Hepatocyte (in vitro differentiated cells): Measurements from ENCODE around the gene AAR2. TPM values are rescaled to one million over a fixed set of nuclear protein-coding genes. Genes with fewer than 3 reads are reported as not detected.

Experiments used
- DNase-seq: peaks from one replicate; pipeline ENCODE4 v3.0.0-alpha.2; 2016; ENCODE audit warnings: low spot score
- H2AFZ ChIP-seq: fragments of 200-600 bp; sonication (generic); 2 replicates; pipeline ENCODE4 v1.6.0; 2016; ENCODE audit warnings: antibody characterized with exemption, mild to moderate bottlenecking
- H3K27ac ChIP-seq: fragments of 200-600 bp; sonication (generic); 2 replicates; pipeline ENCODE4 v1.5.1; 2016; ENCODE audit warnings: mild to moderate bottlenecking
- H3K27me3 ChIP-seq: fragments of 200-600 bp; sonication (generic); 2 replicates; pipeline ENCODE4 v1.6.1; 2016
- H3K36me3 ChIP-seq: fragments of 200-600 bp; sonication (generic); replicated peaks from 2 replicates; pipeline ENCODE4 v1.5.1; 2016; ENCODE audit warnings: low read depth; ENCODE audit not compliant: insufficient read depth
- H3K4me1 ChIP-seq: fragments of 200-600 bp; sonication (generic); 2 replicates; pipeline ENCODE4 v1.5.1; 2016; ENCODE audit warnings: mild to moderate bottlenecking, moderate library complexity; ENCODE audit not compliant: insufficient read depth
- H3K4me2 ChIP-seq: fragments of 200-600 bp; sonication (generic); 2 replicates; pipeline ENCODE4 v1.6.0; 2016
- H3K4me3 ChIP-seq: fragments of 200-600 bp; sonication (generic); 2 replicates; pipeline ENCODE4 v1.5.1; 2016; ENCODE audit warnings: mild to moderate bottlenecking
- H3K79me2 ChIP-seq: fragments of 200-600 bp; sonication (generic); 2 replicates; pipeline ENCODE4 v1.6.0; 2017; ENCODE audit warnings: mild to moderate bottlenecking
- H3K9me2 ChIP-seq: fragments of 200-600 bp; sonication (generic); replicated peaks from 2 replicates; pipeline ENCODE4 v1.6.0; 2017; ENCODE audit warnings: mild to moderate bottlenecking; ENCODE audit not compliant: insufficient read depth
- H3K9me3 ChIP-seq: fragments of 200-600 bp; sonication (generic); 2 replicates; pipeline ENCODE4 v1.5.1; 2016; ENCODE audit warnings: low read depth, mild to moderate bottlenecking
- H4K20me1 ChIP-seq: fragments of 200-600 bp; sonication (generic); 2 replicates; pipeline ENCODE4 v1.6.0; 2016; ENCODE audit warnings: mild to moderate bottlenecking; ENCODE audit not compliant: insufficient read depth, poor library complexity, severe bottlenecking
- CTCF ChIP-seq: fragments of 200-600 bp; sonication (generic); IDR thresholded peaks from 2 replicates; pipeline ENCODE4 v1.5.1; 2016; ENCODE audit warnings: antibody characterized with exemption, mild to moderate bottlenecking; ENCODE audit not compliant: poor library complexity
- EZH2 ChIP-seq: fragments of 200-600 bp; sonication (generic); IDR thresholded peaks from 2 replicates; pipeline ENCODE4 v1.6.1; 2016; ENCODE audit warnings: antibody characterized with exemption, mild to moderate bottlenecking, borderline replicate concordance
- EZH2phosphoT487 ChIP-seq: fragments of 200-600 bp; sonication (generic); IDR thresholded peaks from one replicate; pipeline ENCODE4 v1.6.1; 2018; ENCODE audit warnings: antibody characterized with exemption, mild to moderate bottlenecking, low read depth, moderate library complexity; ENCODE audit not compliant: unreplicated experiment, severe bottlenecking
- WGBS: methylation state at CpG from one replicate; pipeline ENCODE4 v1.1.6; 2016; ENCODE audit warnings: low lambda C conversion rate; ENCODE audit errors: missing lambda C conversion rate; 5-methylcytosine and 5-hydroxymethylcytosine counted together
- polyA plus RNA-seq: library from polyadenylated mRNA; unstranded; fragments of >200 nt; fragmentation: Nextera tagmentation; extraction: Ambion mirVana; gene quantifications from 2 replicates; pipeline ENCODE4 v1.2.1, GENCODE V29; 2016
- total RNA-seq: library from RNA; depleted of rRNA; stranded (reverse); fragments of >200 nt; gene quantifications from 2 replicates; pipeline ENCODE4 v1.2.3, GENCODE V29; 2014

AAR2 gene
- total and polyA plus RNA-seq, 2 experiments from 2014 or later, result 26.7 to 36.7 TPM

- H3K9me3 ChIP-seq, result no peaks in the 10 kb centered on the region
- no peak for DNase-seq
- TF ChIP-seq EZH2phosphoT487 (no peak), EZH2 (no peak), CTCF (no peak)
- H3K4me2 ChIP-seq, result no peak overlapping the region
- no peak overlapping the region for H2AFZ ChIP-seq
- H3K79me2 ChIP-seq, result no peaks in the 10 kb centered on the region
- H3K27ac ChIP-seq, result no peak overlapping the region
- no peaks in the 10 kb centered on the region for H3K4me1 ChIP-seq
- WGBS, result 89% methylated on average over 2 of the region's 2 CpGs
- H3K36me3 ChIP-seq, result no peaks in the 10 kb centered on the region
- no peaks in the 10 kb centered on the region for H3K27me3 ChIP-seq
- no peak overlapping the region for H3K4me3 ChIP-seq
- no peaks in the 10 kb centered on the region for H3K9me2 ChIP-seq
- H4K20me1 ChIP-seq, result no peaks in the 10 kb centered on the region
Observed at GRCh38 chr20:36197271-36197670, 39.0 kb upstream of the AAR2 start.

DNA sequence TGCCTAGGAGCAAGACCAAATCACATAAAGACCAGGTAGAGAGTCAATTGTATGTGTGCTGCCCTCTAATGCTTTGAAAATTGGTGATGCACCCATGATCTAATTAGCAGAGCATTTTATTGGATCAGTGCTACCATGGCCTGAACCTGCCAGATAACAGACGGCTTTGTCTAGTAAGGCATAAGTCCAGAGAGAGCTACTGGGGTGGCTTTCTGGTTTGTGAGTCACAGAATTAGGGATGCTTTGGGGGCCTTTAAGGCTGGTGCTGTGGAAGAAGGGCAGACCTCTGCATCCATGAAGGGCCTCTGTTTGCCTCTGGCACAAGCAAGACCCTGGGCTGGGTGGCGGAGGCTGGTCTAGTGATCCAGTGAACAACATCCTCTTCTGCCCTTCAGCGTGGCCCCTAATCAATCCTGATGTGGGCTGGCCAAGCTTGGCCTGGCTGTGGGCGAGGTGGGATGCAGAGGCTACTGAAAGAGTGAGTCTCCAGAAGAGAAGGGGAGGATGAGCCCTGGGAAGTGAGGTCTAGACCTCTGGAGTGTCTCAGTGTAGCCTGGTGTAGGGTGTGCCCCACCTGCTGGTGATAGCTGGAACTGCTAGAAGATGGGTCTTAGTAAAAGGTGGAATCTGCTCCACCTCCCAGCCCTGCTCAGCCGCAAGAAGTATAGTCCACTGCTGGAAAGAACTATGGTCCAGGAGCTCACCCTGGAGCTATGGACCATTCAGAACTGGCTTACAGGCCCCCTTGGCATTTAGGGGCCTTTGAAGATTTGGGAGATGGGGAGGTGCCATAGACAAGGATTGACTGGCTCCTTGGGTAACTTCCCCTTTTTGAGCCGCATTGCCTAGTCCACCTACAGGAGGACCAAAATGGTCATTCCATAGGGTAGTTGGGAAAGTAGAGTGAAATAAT, 36.7 kb upstream of the AAR2 start:
- TF ChIP-seq CTCF (peak; percentile 81), EZH2 (no peak), EZH2phosphoT487 (no peak)
- H3K4me1 ChIP-seq, result no peaks in the 10 kb centered on the region
- no peaks in the 10 kb centered on the region for H3K36me3 ChIP-seq
- H3K4me3 ChIP-seq, result no peak overlapping the region
- 61% methylated on average over 6 of the region's 6 CpGs for WGBS
- no peak overlapping the region for H2AFZ ChIP-seq
- no peaks in the 10 kb centered on the region for H4K20me1 ChIP-seq
- H3K27ac ChIP-seq, result no peak overlapping the region
- no peaks in the 10 kb centered on the region for H3K9me2 ChIP-seq
- DNase-seq, result peak; percentile 89
- no peak overlapping the region for H3K4me2 ChIP-seq
- H3K27me3 ChIP-seq, result no peaks in the 10 kb centered on the region
- H3K9me3 ChIP-seq, result no peaks in the 10 kb centered on the region
- H3K79me2 ChIP-seq, result no peaks in the 10 kb centered on the region

GRCh38 chr20:36200451-36200850, 35.8 kb upstream of the AAR2 start:
- no peaks in the 10 kb centered on the region for H3K27me3 ChIP-seq
- H3K4me1 ChIP-seq, result no peaks in the 10 kb centered on the region
- no peaks in the 10 kb centered on the region for H3K36me3 ChIP-seq
- H2AFZ ChIP-seq, result no peak overlapping the region
- no peak overlapping the region for H3K27ac ChIP-seq
- DNase-seq, result no peak
- no peaks in the 10 kb centered on the region for H3K9me2 ChIP-seq
- TF ChIP-seq EZH2, result no peak
- TF ChIP-seq CTCF, result no peak
- no peaks in the 10 kb centered on the region for H4K20me1 ChIP-seq
- WGBS, result 80% methylated on average over 1 of the region's 1 CpG
- no peaks in the 10 kb centered on the region for H3K79me2 ChIP-seq
- H3K4me3 ChIP-seq, result no peak overlapping the region
- no peak overlapping the region for H3K4me2 ChIP-seq
- no peaks in the 10 kb centered on the region for H3K9me3 ChIP-seq
